ENCODE results near the gene KDM5B.

KDM5B gene

DNA sequence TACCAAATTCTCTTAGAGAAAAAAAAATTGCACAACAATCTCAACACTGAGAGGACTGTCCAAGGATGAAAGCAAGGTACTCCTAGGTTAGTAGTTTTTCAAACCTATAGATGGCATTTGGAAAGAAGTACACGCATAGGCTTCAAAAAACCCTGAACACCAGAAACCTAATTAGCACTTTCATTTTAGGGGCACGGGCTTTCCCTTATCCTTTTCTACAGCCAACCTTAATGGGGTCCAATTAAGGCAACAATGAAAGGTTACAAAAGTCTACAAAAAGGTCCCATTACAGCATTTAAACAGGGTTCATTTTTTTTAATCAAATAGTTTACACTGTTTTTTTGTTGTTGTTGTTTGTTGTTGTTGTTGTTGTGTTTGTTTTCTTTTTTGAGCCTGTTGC lies 6.2 kb downstream of the KDM5B start:
- TF ChIP-seq, protein P1, sequence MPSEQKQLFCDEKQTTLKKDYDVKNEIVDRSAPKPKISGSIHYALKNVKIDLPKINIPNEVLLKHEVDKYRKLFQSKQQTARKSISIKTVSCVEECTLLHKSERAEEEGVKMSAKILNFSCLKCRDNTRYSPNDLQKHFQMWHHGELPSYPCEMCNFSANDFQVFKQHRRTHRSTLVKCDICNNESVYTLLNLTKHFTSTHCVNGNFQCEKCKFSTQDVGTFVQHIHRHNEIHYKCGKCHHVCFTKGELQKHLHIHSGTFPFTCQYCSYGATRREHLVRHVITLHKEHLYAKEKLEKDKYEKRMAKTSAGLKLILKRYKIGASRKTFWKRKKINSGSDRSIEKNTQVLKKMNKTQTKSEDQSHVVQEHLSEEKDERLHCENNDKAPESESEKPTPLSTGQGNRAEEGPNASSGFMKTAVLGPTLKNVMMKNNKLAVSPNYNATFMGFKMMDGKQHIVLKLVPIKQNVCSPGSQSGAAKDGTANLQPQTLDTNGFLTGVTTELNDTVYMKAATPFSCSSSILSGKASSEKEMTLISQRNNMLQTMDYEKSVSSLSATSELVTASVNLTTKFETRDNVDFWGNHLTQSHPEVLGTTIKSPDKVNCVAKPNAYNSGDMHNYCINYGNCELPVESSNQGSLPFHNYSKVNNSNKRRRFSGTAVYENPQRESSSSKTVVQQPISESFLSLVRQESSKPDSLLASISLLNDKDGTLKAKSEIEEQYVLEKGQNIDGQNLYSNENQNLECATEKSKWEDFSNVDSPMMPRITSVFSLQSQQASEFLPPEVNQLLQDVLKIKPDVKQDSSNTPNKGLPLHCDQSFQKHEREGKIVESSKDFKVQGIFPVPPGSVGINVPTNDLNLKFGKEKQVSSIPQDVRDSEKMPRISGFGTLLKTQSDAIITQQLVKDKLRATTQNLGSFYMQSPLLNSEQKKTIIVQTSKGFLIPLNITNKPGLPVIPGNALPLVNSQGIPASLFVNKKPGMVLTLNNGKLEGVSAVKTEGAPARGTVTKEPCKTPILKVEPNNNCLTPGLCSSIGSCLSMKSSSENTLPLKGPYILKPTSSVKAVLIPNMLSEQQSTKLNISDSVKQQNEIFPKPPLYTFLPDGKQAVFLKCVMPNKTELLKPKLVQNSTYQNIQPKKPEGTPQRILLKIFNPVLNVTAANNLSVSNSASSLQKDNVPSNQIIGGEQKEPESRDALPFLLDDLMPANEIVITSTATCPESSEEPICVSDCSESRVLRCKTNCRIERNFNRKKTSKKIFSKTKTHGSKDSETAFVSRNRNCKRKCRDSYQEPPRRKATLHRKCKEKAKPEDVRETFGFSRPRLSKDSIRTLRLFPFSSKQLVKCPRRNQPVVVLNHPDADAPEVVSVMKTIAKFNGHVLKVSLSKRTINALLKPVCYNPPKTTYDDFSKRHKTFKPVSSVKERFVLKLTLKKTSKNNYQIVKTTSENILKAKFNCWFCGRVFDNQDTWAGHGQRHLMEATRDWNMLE (tag by site-specific recombination; conservative IDR thresholded peaks at IDR 0.05; ENCODE audit: low read depth), result no peak
- TF ChIP-seq ZNF530 (tag by site-specific recombination; IDR thresholded peaks at IDR 0.05; ENCODE audit: low read depth), result no peak
- TF ChIP-seq, protein P2, sequence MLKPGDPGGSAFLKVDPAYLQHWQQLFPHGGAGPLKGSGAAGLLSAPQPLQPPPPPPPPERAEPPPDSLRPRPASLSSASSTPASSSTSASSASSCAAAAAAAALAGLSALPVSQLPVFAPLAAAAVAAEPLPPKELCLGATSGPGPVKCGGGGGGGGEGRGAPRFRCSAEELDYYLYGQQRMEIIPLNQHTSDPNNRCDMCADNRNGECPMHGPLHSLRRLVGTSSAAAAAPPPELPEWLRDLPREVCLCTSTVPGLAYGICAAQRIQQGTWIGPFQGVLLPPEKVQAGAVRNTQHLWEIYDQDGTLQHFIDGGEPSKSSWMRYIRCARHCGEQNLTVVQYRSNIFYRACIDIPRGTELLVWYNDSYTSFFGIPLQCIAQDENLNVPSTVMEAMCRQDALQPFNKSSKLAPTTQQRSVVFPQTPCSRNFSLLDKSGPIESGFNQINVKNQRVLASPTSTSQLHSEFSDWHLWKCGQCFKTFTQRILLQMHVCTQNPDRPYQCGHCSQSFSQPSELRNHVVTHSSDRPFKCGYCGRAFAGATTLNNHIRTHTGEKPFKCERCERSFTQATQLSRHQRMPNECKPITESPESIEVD (tag by site-specific recombination; IDR thresholded peaks at IDR 0.05), result no peak
- TF ChIP-seq ZBTB7A (tag by site-specific recombination; IDR thresholded peaks at IDR 0.05; ENCODE audit: low read depth), result no peak
- TF ChIP-seq ZNF391 (tag by site-specific recombination; IDR thresholded peaks at IDR 0.05; ENCODE audit: borderline replicate concordance, low read depth), result no peak
- TF ChIP-seq, protein P3, sequence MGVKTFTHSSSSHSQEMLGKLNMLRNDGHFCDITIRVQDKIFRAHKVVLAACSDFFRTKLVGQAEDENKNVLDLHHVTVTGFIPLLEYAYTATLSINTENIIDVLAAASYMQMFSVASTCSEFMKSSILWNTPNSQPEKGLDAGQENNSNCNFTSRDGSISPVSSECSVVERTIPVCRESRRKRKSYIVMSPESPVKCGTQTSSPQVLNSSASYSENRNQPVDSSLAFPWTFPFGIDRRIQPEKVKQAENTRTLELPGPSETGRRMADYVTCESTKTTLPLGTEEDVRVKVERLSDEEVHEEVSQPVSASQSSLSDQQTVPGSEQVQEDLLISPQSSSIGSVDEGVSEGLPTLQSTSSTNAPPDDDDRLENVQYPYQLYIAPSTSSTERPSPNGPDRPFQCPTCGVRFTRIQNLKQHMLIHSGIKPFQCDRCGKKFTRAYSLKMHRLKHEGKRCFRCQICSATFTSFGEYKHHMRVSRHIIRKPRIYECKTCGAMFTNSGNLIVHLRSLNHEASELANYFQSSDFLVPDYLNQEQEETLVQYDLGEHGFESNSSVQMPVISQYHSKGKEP (tag by site-specific recombination; IDR thresholded peaks at IDR 0.05), result no peak
- TF ChIP-seq ZNF544 (tag by site-specific recombination; IDR thresholded peaks at IDR 0.05), result no peak
- no peak for TF ChIP-seq ZNF747 (tag by site-specific recombination; IDR thresholded peaks at IDR 0.05)
- no peak for TF ChIP-seq ZNF560 (tag by site-specific recombination; IDR thresholded peaks at IDR 0.05; ENCODE audit: borderline replicate concordance)
- no peak for TF ChIP-seq ZNF157 (tag by site-specific recombination; IDR thresholded peaks at IDR 0.05)
- no peak for TF ChIP-seq ZNF132 (tag by site-specific recombination; IDR thresholded peaks at IDR 0.05; ENCODE audit: borderline replicate concordance)
- no peak for TF ChIP-seq ZNF184 (tag by site-specific recombination; IDR thresholded peaks at IDR 0.05)
- TF ChIP-seq, protein P4, sequence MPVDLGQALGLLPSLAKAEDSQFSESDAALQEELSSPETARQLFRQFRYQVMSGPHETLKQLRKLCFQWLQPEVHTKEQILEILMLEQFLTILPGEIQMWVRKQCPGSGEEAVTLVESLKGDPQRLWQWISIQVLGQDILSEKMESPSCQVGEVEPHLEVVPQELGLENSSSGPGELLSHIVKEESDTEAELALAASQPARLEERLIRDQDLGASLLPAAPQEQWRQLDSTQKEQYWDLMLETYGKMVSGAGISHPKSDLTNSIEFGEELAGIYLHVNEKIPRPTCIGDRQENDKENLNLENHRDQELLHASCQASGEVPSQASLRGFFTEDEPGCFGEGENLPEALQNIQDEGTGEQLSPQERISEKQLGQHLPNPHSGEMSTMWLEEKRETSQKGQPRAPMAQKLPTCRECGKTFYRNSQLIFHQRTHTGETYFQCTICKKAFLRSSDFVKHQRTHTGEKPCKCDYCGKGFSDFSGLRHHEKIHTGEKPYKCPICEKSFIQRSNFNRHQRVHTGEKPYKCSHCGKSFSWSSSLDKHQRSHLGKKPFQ (tag by site-specific recombination; IDR thresholded peaks at IDR 0.05), result no peak
- no peak for TF ChIP-seq ZNF768 (tag by site-specific recombination; IDR thresholded peaks at IDR 0.05)
- TF ChIP-seq ZFHX2 (tag by site-specific recombination; conservative IDR thresholded peaks at IDR 0.05), result no peak
- TF ChIP-seq ZNF10 (tag by site-specific recombination; IDR thresholded peaks at IDR 0.05), result no peak
- no peak for TF ChIP-seq TRIM28 (IDR thresholded peaks at IDR 0.05; ENCODE audit: borderline replicate concordance, low read length)
- TF ChIP-seq ZNF19 (tag by site-specific recombination; IDR thresholded peaks at IDR 0.05; ENCODE audit: low read depth), result no peak
- no peak for TF ChIP-seq KLF9 (tag by site-specific recombination; IDR thresholded peaks at IDR 0.05; ENCODE audit: low read depth)
- H3K4me3 ChIP-seq (ENCODE audit: low read depth, low read length), result no peak overlapping the region
- ChIA-PET CTCF (no interaction called here), POLR2A (no interaction called here)
- peaks cover 7% of the 10 kb centered on the region for H3K4me1 ChIP-seq (ENCODE audit: control insufficient read depth, insufficient read depth, low read length)
- H3K9me3 ChIP-seq (ENCODE audit: control insufficient read depth, insufficient read depth, low read depth, low read length), result no peaks in the 10 kb centered on the region
- H3K36me3 ChIP-seq (ENCODE audit: control insufficient read depth in 2 of 2, insufficient read depth in 1 of 2, low read length in 2 of 2), result no peaks in the 10 kb centered on the region; a peak in 1 of 3 replicates
- H3K27ac ChIP-seq (ENCODE audit: extremely low read depth, low read depth, low read length), result no peak overlapping the region

All from HEK293 (cell line).